Measurements from ENCODE around the gene TMSB4X. TPM values are rescaled to one million over a fixed set of nuclear protein-coding genes. Genes with fewer than 3 reads are reported as not detected.

Gene TMSB4X
- total and polyA plus RNA-seq, 2 of the 8 experiments (the other 6 are each of a cell fraction or from before 2014, with no cell fraction given), result 2,063 to 2,112 TPM

DNA sequence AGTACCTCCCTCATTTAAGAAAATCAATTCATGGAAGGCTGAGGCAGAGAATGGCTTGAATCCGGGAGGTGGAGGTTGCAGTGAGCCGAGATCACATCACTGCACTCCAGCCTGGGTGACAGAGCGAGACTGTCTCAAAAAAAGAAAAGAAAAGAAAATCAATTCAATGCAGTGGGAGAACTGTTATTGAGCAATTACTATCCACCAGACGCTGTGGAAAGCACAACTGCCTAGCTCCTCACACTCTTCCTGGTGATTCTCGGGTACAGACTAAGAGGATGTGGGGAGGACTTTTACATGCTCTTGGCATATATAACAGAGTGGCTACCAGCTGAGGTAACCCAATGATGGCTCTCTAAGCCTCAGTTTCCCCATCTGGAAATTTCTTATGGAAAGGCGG lies 2.7 kb upstream of the TMSB4X start:
- ChIA-PET CTCF (ENCODE audit: partially characterized antibody) (interaction anchor here (1.2 to 2.9 kb wide), 2 partner anchors 22 to 26 kb away, joined by 3 to 9 read pairs; no protein-coding TSS in a partner anchor), POLR2A (ENCODE audit: partially characterized antibody) (interaction anchor here (4.4 kb wide), 1 partner anchor 15 kb away, joined by 19 read pairs; no protein-coding TSS in a partner anchor)
- WGBS, 2 experiments (ENCODE audit: extremely low coverage in 1 of 2, insufficient coverage in 1 of 2, insufficient read length in 1 of 2, insufficient replicate concordance in 2 of 2, low coverage in 1 of 2, low lambda C conversion rate in 2 of 2, missing lambda C conversion rate in 1 of 2), result 92% methylated on average over 6 of the region's 6 CpGs; no CpG with 5 or more reads in 1 of the 2 experiments
- Histone ChIP-seq H3K18ac (ENCODE audit: extremely low read depth, low read length) (no peak overlapping the region; the same call in 1 of the 2 replicates), H4K20me1 (replicated peaks in 1 of 2; ENCODE audit: control insufficient read depth in 1 of 2, insufficient read depth in 2 of 2, low read length in 2 of 2) (no peaks in the 10 kb centered on the region), H3K9ac (replicated peaks in 1 of 4; ENCODE audit: extremely low read depth in 1 of 4, low read depth in 3 of 4, low read length in 3 of 4) (no peak overlapping the region), H3K23me2 (ENCODE audit: low read depth, low read length) (no peaks in the 10 kb centered on the region), H3K36me3 (ENCODE audit: control insufficient read depth in 2 of 4, insufficient read depth in 4 of 4, low read length in 3 of 4) (peaks cover 0 to 19% (median 4%) of the 10 kb centered on the region in 4 experiments; a peak in 2 of 8 replicates), H3K79me1 (ENCODE audit: low read depth, low read length) (no peaks in the 10 kb centered on the region), H4K8ac (ENCODE audit: extremely low read depth, insufficient read depth, low read length) (no peak overlapping the region), H3K4me3 (ENCODE audit: extremely low read depth in 1 of 4, insufficient read depth in 2 of 4, low read depth in 3 of 4, low read length in 4 of 4) (no peak overlapping the region), H3K79me2 (ENCODE audit: control insufficient read depth in 1 of 2, insufficient read depth in 2 of 2, low read length in 2 of 2) (peaks cover 0 to 26% of the 10 kb centered on the region in 2 experiments; a peak in 3 of 4 replicates), H3K56ac (replicated peaks; ENCODE audit: insufficient read length, low read depth, low read length) (no peak overlapping the region), H3K4me2 (ENCODE audit: insufficient read depth in 1 of 2, low read depth in 2 of 2, low read length in 2 of 2) (no peak overlapping the region), H2AFZ (ENCODE audit: low read length) (no peak overlapping the region), H2BK20ac (ENCODE audit: low read length) (no peak overlapping the region), H4K91ac (replicated peaks; ENCODE audit: insufficient read length, low read length) (no peak overlapping the region), H4K5ac (ENCODE audit: insufficient read length, low read depth, low read length) (no peak overlapping the region), H3K23ac (ENCODE audit: insufficient read length) (no peak overlapping the region), H3K27me3 (replicated peaks in 1 of 4; ENCODE audit: control insufficient read depth in 3 of 4, extremely low read depth in 1 of 4, insufficient read depth in 3 of 4, low read length in 3 of 4) (no peaks in the 10 kb centered on the region), H2BK15ac (ENCODE audit: low read length) (no peak overlapping the region), H3K4me1 (replicated peaks in 1 of 4; ENCODE audit: control insufficient read depth in 3 of 4, insufficient read depth in 4 of 4, low read length in 3 of 4) (peaks cover 0 to 3% (median 1%) of the 10 kb centered on the region in 4 experiments; a peak in 4 of 7 replicates), H2BK120ac (replicated peaks; ENCODE audit: low read depth, low read length) (no peak overlapping the region), H3K9me3 (ENCODE audit: insufficient read depth in 2 of 2, low read depth in 1 of 2, low read length in 1 of 2) (no peaks in the 10 kb centered on the region), H3K4ac (replicated peaks; ENCODE audit: insufficient read length, low read depth, low read length) (no peak overlapping the region), H2BK12ac (ENCODE audit: low read depth, low read length) (no peak overlapping the region), H2AK5ac (ENCODE audit: low read depth, low read length) (no peak overlapping the region), H3K14ac (ENCODE audit: insufficient read length) (no peak overlapping the region), H2BK5ac (ENCODE audit: low read depth, low read length) (no peak overlapping the region), H3K27ac (ENCODE audit: low read depth, low read length) (no peak overlapping the region)
- FAIRE-seq, result no peak
- TF ChIP-seq RXRA (IDR thresholded peaks at IDR 0.05; ENCODE audit: insufficient read depth, low read depth, low read length) (no peak), HDAC6 (IDR thresholded peaks at IDR 0.05; ENCODE audit: low read depth, low read length) (no peak), CREB1 (IDR thresholded peaks at IDR 0.05) (no peak), SIRT6 (IDR thresholded peaks at IDR 0.05; ENCODE audit: low read length) (no peak), YY1 (IDR thresholded peaks at IDR 0.05; ENCODE audit: low read depth, low read length) (no peak), POLR2AphosphoS5 (IDR thresholded peaks at IDR 0.05; ENCODE audit: low read depth, low read length) (no peak), KDM4A (IDR thresholded peaks at IDR 0.05; ENCODE audit: low read depth, low read length, severe bottlenecking) (no peak), SUZ12 (IDR thresholded peaks at IDR 0.05; ENCODE audit: low read length) (no peak), EZH2 (IDR thresholded peaks at IDR 0.05; ENCODE audit: low read depth, low read length, severe bottlenecking) (no peak), JUN (IDR thresholded peaks at IDR 0.05; ENCODE audit: low read depth, low read length) (no peak), E2F6 (IDR thresholded peaks at IDR 0.05) (no peak), TAF7 (optimal IDR thresholded peaks at IDR 0.05; ENCODE audit: borderline replicate concordance, low read depth, low read length) (no peak)
- DNase-seq (ENCODE audit: low read depth in 1 of 2, low spot score in 2 of 2), result no peak

Measured in H1 (cell line).